MM.1S (cell line): ENCODE data around the gene COMP.

ENCODE experiments used
- DNase-seq: peaks from one replicate; pipeline ENCODE4 v3.0.0-alpha.2; 2015
- H2AFZ ChIP-seq: fragments of 300-600 bp; sonication (generic); 2 replicates; pipeline ENCODE4 v1.6.0; 2016; ENCODE audit warnings: antibody characterized with exemption, low read length
- H3F3A ChIP-seq: fragments of 300-600 bp; sonication (generic); 2 replicates; pipeline ENCODE4 v1.6.1; 2016; ENCODE audit warnings: mild to moderate bottlenecking, antibody characterized with exemption, low read length, moderate library complexity, mixed read lengths; ENCODE audit not compliant: insufficient read depth
- H3K27ac ChIP-seq: fragments of 300-600 bp; sonication (generic); 2 replicates; pipeline ENCODE4 v1.5.1; 2016; ENCODE audit warnings: mild to moderate bottlenecking, low read length
- H3K27me3 ChIP-seq: fragments of 300-600 bp; sonication (generic); replicated peaks from 2 replicates; pipeline ENCODE4 v1.6.0; 2016; ENCODE audit warnings: low read length; ENCODE audit not compliant: insufficient read depth
- H3K36me3 ChIP-seq: fragments of 300-600 bp; sonication (generic); replicated peaks from 2 replicates; pipeline ENCODE4 v1.6.1; 2016; ENCODE audit warnings: mild to moderate bottlenecking, low read length, mixed read lengths; ENCODE audit not compliant: insufficient read depth
- H3K4me1 ChIP-seq: fragments of 300-600 bp; sonication (generic); 2 replicates; pipeline ENCODE4 v1.6.1; 2016; ENCODE audit warnings: low read length, mixed read lengths
- H3K4me2 ChIP-seq: fragments of 300-600 bp; sonication (generic); 2 replicates; pipeline ENCODE4 v1.6.0; 2016; ENCODE audit warnings: low read depth, low read length
- H3K4me3 ChIP-seq: fragments of 300-600 bp; sonication (generic); 2 replicates; pipeline ENCODE4 v1.5.1; 2016; ENCODE audit warnings: low read length, mixed read lengths
- H3K79me2 ChIP-seq: fragments of 300-600 bp; sonication (generic); 2 replicates; pipeline ENCODE4 v1.6.1; 2016; ENCODE audit warnings: mixed run types, low read length, mixed read lengths
- H3K9ac ChIP-seq: fragments of 300-600 bp; sonication (generic); 2 replicates; pipeline ENCODE4 v1.6.1; 2016; ENCODE audit warnings: low read length, mixed read lengths
- H3K9me2 ChIP-seq: fragments of 300-600 bp; sonication (generic); replicated peaks from 2 replicates; pipeline ENCODE4 v1.6.1; 2016; ENCODE audit warnings: mild to moderate bottlenecking, low read length, mixed read lengths; ENCODE audit not compliant: insufficient read depth
- H3K9me3 ChIP-seq: fragments of 300-600 bp; sonication (generic); replicated peaks from 2 replicates; pipeline ENCODE4 v1.6.1; 2016; ENCODE audit warnings: mild to moderate bottlenecking, low read length, mixed read lengths; ENCODE audit not compliant: insufficient read depth
- H4K20me1 ChIP-seq: fragments of 300-600 bp; sonication (generic); 2 replicates; pipeline ENCODE4 v1.6.1; 2016; ENCODE audit warnings: mild to moderate bottlenecking, low read length, moderate library complexity, mixed read lengths; ENCODE audit not compliant: insufficient read depth
- CTCF ChIP-seq: fragments of 300-600 bp; sonication (generic); IDR thresholded peaks from 2 replicates; pipeline ENCODE4 v1.5.1; 2016; ENCODE audit warnings: antibody characterized with exemption, low read length, mixed read lengths
- EZH2 ChIP-seq: fragments of 300-600 bp; sonication (generic); optimal IDR thresholded peaks from 2 replicates; pipeline ENCODE3; 2017; ENCODE audit warnings: low read depth, mild to moderate bottlenecking, antibody characterized with exemption, low read length, mixed read lengths
- EZH2phosphoT487 ChIP-seq: fragments of 300-600 bp; sonication (generic); IDR thresholded peaks from 2 replicates; pipeline ENCODE4 v1.6.1; 2018; ENCODE audit warnings: antibody characterized with exemption, low read length

Gene COMP

DNA sequence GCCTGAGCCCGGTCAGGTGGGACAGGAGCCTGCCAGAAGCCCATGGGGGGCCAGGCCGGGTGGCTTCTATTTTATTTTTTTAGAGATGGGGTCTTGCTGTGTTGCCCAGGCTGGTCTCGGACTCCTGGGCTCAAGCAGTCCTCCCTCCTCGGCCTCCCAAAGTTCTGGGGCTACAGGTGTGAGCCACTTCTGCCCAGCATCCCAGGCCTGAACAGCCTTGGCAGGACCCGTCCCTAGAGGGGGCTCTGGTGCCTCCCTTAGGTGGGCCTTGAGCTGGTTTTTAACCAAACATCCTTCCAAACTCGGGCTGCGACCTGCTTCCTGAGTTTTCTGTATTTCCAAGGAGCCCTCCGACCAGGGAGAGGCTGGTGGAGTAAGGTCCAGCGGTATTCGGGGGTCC, 10.5 kb downstream of the COMP start:
- Histone ChIP-seq H3K36me3 (no peaks in the 10 kb centered on the region), H2AFZ (no peak overlapping the region), H3K4me1 (peaks cover 10% of the 10 kb centered on the region), H3K9me2 (no peaks in the 10 kb centered on the region), H3K27me3 (peaks cover 37% of the 10 kb centered on the region), H3K4me3 (no peak overlapping the region), H3F3A (no peaks in the 10 kb centered on the region), H3K9me3 (no peaks in the 10 kb centered on the region), H3K4me2 (no peak overlapping the region), H3K9ac (no peak overlapping the region), H3K79me2 (no peaks in the 10 kb centered on the region), H4K20me1 (no peaks in the 10 kb centered on the region), H3K27ac (no peak overlapping the region)
- TF ChIP-seq EZH2phosphoT487 (no peak), EZH2 (no peak), CTCF (no peak)
- DNase-seq: no peak

DNA sequence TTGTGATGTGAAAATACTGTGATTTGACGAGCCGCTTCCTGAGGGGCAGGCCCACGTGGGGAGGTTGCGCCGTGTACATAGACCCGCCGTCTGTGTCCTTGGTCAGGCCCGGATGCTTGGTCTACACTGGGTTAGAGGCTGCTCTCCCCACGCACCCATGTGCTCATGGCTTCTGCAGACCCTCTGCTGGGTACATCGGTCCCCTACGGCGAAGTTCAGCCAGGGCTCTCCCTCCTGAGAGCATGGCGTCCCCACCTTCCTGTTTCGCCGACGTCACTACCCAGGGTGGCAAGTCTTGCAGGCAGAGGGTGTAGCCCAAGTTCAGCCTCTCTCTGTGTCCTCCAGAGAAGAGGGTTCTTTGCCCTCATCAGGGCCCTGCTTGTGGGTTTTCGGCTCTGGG, 11.0 kb downstream of the COMP start:
- Histone ChIP-seq H3K9me3 (no peaks in the 10 kb centered on the region), H3K27me3 (peaks cover 37% of the 10 kb centered on the region), H3K27ac (no peak overlapping the region), H2AFZ (no peak overlapping the region), H3K79me2 (no peaks in the 10 kb centered on the region), H3K36me3 (no peaks in the 10 kb centered on the region), H4K20me1 (no peaks in the 10 kb centered on the region), H3K9me2 (no peaks in the 10 kb centered on the region), H3K4me2 (no peak overlapping the region), H3K4me1 (peaks cover 10% of the 10 kb centered on the region), H3F3A (no peaks in the 10 kb centered on the region), H3K4me3 (no peak overlapping the region), H3K9ac (no peak overlapping the region)
- TF ChIP-seq EZH2phosphoT487 (no peak), EZH2 (no peak), CTCF (no peak)
- DNase-seq: no peak

GRCh38 chr19:18778826-18779495, 12.1 kb downstream of the COMP start:
- no peak overlapping the region for H3K27ac ChIP-seq
- H4K20me1 ChIP-seq: no peaks in the 10 kb centered on the region
- H3K4me3 ChIP-seq: no peak overlapping the region
- H3F3A ChIP-seq: no peaks in the 10 kb centered on the region
- DNase-seq: no peak
- H3K4me1 ChIP-seq: peaks cover 10% of the 10 kb centered on the region
- no peaks in the 10 kb centered on the region for H3K36me3 ChIP-seq
- no peaks in the 10 kb centered on the region for H3K9me2 ChIP-seq
- no peak overlapping the region for H2AFZ ChIP-seq
- peaks cover 32% of the 10 kb centered on the region for H3K27me3 ChIP-seq
- H3K4me2 ChIP-seq: no peak overlapping the region
- H3K9ac ChIP-seq: no peak overlapping the region
- TF ChIP-seq CTCF: no peak
- no peaks in the 10 kb centered on the region for H3K9me3 ChIP-seq
- H3K79me2 ChIP-seq: no peaks in the 10 kb centered on the region
